ENCODE results near the gene DISP3. TPM values are rescaled to one million over a fixed set of nuclear protein-coding genes. Genes with fewer than 3 reads are reported as not detected.
A peak's percentile ranks its signal among the peaks of the same experiment; 100 is the strongest.

Gene DISP3
- total and polyA plus RNA-seq, 2 of the 4 experiments (the other 2 are of a cell fraction), result 0.05 TPM; not detected in 1

DNA sequence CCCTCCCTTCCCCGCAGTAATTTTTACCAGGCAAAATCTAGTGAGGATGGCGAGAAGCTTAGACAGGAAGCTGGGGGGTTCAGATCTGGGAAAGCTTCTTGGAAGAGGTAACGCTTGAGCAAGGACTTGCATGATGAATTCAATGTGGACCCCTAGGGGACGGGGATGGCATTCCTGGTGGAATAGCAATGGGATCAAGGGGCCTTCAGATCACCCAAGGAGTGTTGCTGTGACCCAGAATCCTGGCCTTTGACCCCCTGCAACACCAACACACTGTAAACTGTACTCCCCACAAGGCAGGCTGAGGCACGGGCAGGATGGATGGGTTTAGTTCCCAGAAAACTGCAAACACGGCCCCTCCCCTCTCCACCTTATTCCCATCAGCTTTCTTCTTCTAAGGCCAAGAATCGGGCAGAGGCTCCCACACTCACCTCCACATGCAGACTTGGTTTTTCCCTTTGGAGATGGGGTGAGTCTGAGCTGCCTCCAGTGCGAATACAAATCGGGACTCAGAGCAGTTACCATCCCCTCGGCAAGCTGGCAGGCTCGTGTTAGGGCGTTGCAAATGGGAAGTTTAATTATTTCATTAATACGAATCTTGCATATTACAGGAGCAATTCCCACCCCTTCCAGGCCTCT is 20.1 kb downstream of the DISP3 start:
- Histone ChIP-seq H3K27ac (ENCODE audit: insufficient read depth, low read length) (no peak overlapping the region), H2AK5ac (ENCODE audit: low read depth, low read length) (no peak overlapping the region), H2BK15ac (ENCODE audit: low read depth, low read length) (no peak overlapping the region), H3K18ac (ENCODE audit: low read depth, low read length) (no peak overlapping the region), H2BK120ac (ENCODE audit: low read depth, low read length) (no peak overlapping the region), H3K23ac (ENCODE audit: low read depth, low read length) (no peak overlapping the region), H2AK9ac (replicated peaks; ENCODE audit: low read depth, low read length, poor library complexity) (no peak overlapping the region), H3K56ac (ENCODE audit: extremely low read depth, insufficient read depth, low read length) (no peak overlapping the region), H3K9me1 (ENCODE audit: insufficient read depth, low read length) (no peaks in the 10 kb centered on the region), H4K20me1 (ENCODE audit: insufficient read depth, low read length) (no peaks in the 10 kb centered on the region), H3K79me1 (ENCODE audit: low read depth in 1 of 2, low read length in 2 of 2) (no peaks in the 10 kb centered on the region), H3K9ac (ENCODE audit: low read depth, low read length) (no peak overlapping the region), H3K27me3 (ENCODE audit: control insufficient read depth, insufficient read depth, low read length) (peaks cover 1% of the 10 kb centered on the region; the same call in 1 of the 2 replicates), H3K4ac (ENCODE audit: low read depth, low read length) (no peak overlapping the region), H4K5ac (ENCODE audit: low read depth, low read length) (no peak overlapping the region), H3K4me3 (ENCODE audit: insufficient read depth, low read depth, low read length) (no peak overlapping the region), H3K36me3 (ENCODE audit: control insufficient read depth, insufficient read depth, low read length) (no peaks in the 10 kb centered on the region), H2BK5ac (ENCODE audit: low read depth, low read length, poor library complexity, severe bottlenecking) (no peak overlapping the region), H3K4me2 (ENCODE audit: low read depth, low read length) (no peak overlapping the region), H2BK20ac (ENCODE audit: low read depth, low read length) (no peak overlapping the region), H3K9me3 (ENCODE audit: control insufficient read depth, insufficient read depth, low read length) (peaks cover 9% of the 10 kb centered on the region; the same call in 1 of the 2 replicates), H3K14ac (replicated peaks; ENCODE audit: low read depth, low read length) (no peak overlapping the region), H2AFZ (replicated peaks; ENCODE audit: low read length, poor library complexity) (peak overlapping the region; percentile 11), H3K4me1 (ENCODE audit: control insufficient read depth, insufficient read depth, low read length) (no peaks in the 10 kb centered on the region), H4K8ac (ENCODE audit: low read depth in 2 of 2, low read length in 2 of 2) (no peak overlapping the region), H4K91ac (ENCODE audit: insufficient read depth, low read depth, low read length) (no peak overlapping the region)
- POLR2A ChIA-PET (ENCODE audit: unreplicated experiment), result no interaction called here
- DNase-seq (no peak), ATAC-seq (ENCODE audit: low read depth) (no peak)
- dilution Hi-C loops (cut with HindIII; ENCODE audit: low sequenced_read_pairs, unreplicated experiment) (no loop called here), intact Hi-C loops (cut with micrococcal nuclease) (no loop called here), in situ Hi-C loops (cut with MboI; ENCODE audit: low sequenced_read_pairs) (no loop called here)
- TF ChIP-seq BHLHE40 (IDR thresholded peaks at IDR 0.05; ENCODE audit: low read depth, low read length), result no peak
- TF ChIP-seq CHD1 (IDR thresholded peaks at IDR 0.05; ENCODE audit: low read depth, low read length), result no peak
- TF ChIP-seq FOS (IDR thresholded peaks at IDR 0.05; ENCODE audit: low read depth, low read length), result no peak
- no peak for TF ChIP-seq RCOR1 (IDR thresholded peaks at IDR 0.05; ENCODE audit: insufficient replicate concordance, low read length)
- TF ChIP-seq SMC3 (IDR thresholded peaks at IDR 0.05; ENCODE audit: low read depth, low read length), result no peak
- TF ChIP-seq RFX5 (IDR thresholded peaks at IDR 0.05; ENCODE audit: low read depth, low read length), result no peak
- no peak for TF ChIP-seq MAFK (IDR thresholded peaks at IDR 0.05; ENCODE audit: low read depth, low read length)
- no peak for TF ChIP-seq CEBPB (IDR thresholded peaks at IDR 0.05; ENCODE audit: low read depth, low read length)
- no peak for TF ChIP-seq POLR2A (IDR thresholded peaks at IDR 0.05; ENCODE audit: low read depth, low read length)
- no peak for TF ChIP-seq NFE2L2 (IDR thresholded peaks at IDR 0.05; ENCODE audit: low read depth, low read length)
- TF ChIP-seq RAD21 (IDR thresholded peaks at IDR 0.05; ENCODE audit: low read length), result no peak
- TF ChIP-seq ELK1 (IDR thresholded peaks at IDR 0.05; ENCODE audit: borderline replicate concordance, low read depth, low read length), result no peak
- TF ChIP-seq, protein P1, sequence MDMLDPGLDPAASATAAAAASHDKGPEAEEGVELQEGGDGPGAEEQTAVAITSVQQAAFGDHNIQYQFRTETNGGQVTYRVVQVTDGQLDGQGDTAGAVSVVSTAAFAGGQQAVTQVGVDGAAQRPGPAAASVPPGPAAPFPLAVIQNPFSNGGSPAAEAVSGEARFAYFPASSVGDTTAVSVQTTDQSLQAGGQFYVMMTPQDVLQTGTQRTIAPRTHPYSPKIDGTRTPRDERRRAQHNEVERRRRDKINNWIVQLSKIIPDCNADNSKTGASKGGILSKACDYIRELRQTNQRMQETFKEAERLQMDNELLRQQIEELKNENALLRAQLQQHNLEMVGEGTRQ (IDR thresholded peaks at IDR 0.05; ENCODE audit: low read depth, low read length), result no peak
- TF ChIP-seq, protein P2, sequence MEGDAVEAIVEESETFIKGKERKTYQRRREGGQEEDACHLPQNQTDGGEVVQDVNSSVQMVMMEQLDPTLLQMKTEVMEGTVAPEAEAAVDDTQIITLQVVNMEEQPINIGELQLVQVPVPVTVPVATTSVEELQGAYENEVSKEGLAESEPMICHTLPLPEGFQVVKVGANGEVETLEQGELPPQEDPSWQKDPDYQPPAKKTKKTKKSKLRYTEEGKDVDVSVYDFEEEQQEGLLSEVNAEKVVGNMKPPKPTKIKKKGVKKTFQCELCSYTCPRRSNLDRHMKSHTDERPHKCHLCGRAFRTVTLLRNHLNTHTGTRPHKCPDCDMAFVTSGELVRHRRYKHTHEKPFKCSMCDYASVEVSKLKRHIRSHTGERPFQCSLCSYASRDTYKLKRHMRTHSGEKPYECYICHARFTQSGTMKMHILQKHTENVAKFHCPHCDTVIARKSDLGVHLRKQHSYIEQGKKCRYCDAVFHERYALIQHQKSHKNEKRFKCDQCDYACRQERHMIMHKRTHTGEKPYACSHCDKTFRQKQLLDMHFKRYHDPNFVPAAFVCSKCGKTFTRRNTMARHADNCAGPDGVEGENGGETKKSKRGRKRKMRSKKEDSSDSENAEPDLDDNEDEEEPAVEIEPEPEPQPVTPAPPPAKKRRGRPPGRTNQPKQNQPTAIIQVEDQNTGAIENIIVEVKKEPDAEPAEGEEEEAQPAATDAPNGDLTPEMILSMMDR (conservative IDR thresholded peaks at IDR 0.05; ENCODE audit: low read depth, low read length), result no peak
- BruUV-seq (replicated peaks), result no TSS peak
- 86% methylated on average over 1 of the region's 13 CpGs; no CpG with 5 or more reads in 1 of the 2 experiments for WGBS, 2 experiments (ENCODE audit: extremely low coverage in 2 of 2, insufficient read length in 1 of 2)
- CTCF ChIA-PET, result no interaction called here

All from IMR-90 (cell line).